SU-DHL-6 (cell line): Measurements from ENCODE around the gene LDLRAD2.

Experiments
- H2AFZ ChIP-seq: fragments of 200-600 bp; sonication (generic); 2 replicates; pipeline ENCODE4 v1.6.1; 2014; ENCODE audit warnings: low read depth, mild to moderate bottlenecking, moderate library complexity, mixed read lengths, antibody characterized with exemption, low read length; ENCODE audit not compliant: severe bottlenecking
- H3F3A ChIP-seq: fragments of 200-600 bp; shearing (Covaris generic); 2 replicates; pipeline ENCODE4 v1.6.0; 2016; ENCODE audit warnings: antibody characterized with exemption, mild to moderate bottlenecking; ENCODE audit not compliant: insufficient read depth
- H3K27ac ChIP-seq: fragments of 200-600 bp; sonication (generic); 2 replicates; pipeline ENCODE4 v1.5.1; 2016; ENCODE audit warnings: low read depth, mild to moderate bottlenecking, low read length, moderate library complexity, mixed read lengths
- H3K27me3 ChIP-seq: fragments of 200-600 bp; sonication (generic), shearing (Covaris generic); 2 replicates; pipeline ENCODE4 v1.6.0; 2014; ENCODE audit warnings: mild to moderate bottlenecking, low read length
- H3K36me3 ChIP-seq: fragments of 200-600 bp; sonication (generic); 2 replicates; pipeline ENCODE4 v1.6.1; 2014; ENCODE audit warnings: mild to moderate bottlenecking, low read length, mixed read lengths
- H3K4me2 ChIP-seq: fragments of 300-600, 200-600 bp; shearing (Covaris generic), sonication (generic); 2 replicates; pipeline ENCODE4 v1.6.0; 2014; ENCODE audit warnings: low read length, low read depth, mild to moderate bottlenecking; ENCODE audit not compliant: poor library complexity, severe bottlenecking
- H3K4me3 ChIP-seq: fragments of 200-600 bp; sonication (generic); 2 replicates; pipeline ENCODE4 v1.5.1; 2014; ENCODE audit warnings: antibody characterized with exemption, low read length, mild to moderate bottlenecking, mixed read lengths; ENCODE audit not compliant: insufficient read depth, poor library complexity, severe bottlenecking
- H3K79me2 ChIP-seq: fragments of 200-600 bp; sonication (generic); 2 replicates; pipeline ENCODE4 v1.6.1; 2014; ENCODE audit warnings: mild to moderate bottlenecking, low read length, moderate library complexity; ENCODE audit not compliant: insufficient read depth
- H3K9ac ChIP-seq: fragments of 200-600 bp; sonication (generic); 2 replicates; pipeline ENCODE4 v1.7.0; 2014; ENCODE audit warnings: mild to moderate bottlenecking, low read length
- H3K9me2 ChIP-seq: fragments of 200-600 bp; sonication (generic); replicated peaks from 2 replicates; pipeline ENCODE4 v1.6.1; 2014; ENCODE audit warnings: low read length; ENCODE audit not compliant: insufficient read depth
- H3K9me3 ChIP-seq: fragments of 200-600 bp; sonication (generic); 2 replicates; pipeline ENCODE4 v1.6.1; 2014; ENCODE audit warnings: low read length, mixed read lengths; ENCODE audit not compliant: insufficient read depth
- H4K20me1 ChIP-seq: fragments of 200-600 bp; sonication (generic); 2 replicates; pipeline ENCODE4 v1.6.1; 2014; ENCODE audit warnings: low read depth, mild to moderate bottlenecking, antibody characterized with exemption, low read length, moderate library complexity, mixed read lengths
- CTCF ChIP-seq: fragments of 200-600 bp; sonication (generic); IDR thresholded peaks from one replicate; pipeline ENCODE4 v1.5.1; 2017; ENCODE audit warnings: antibody characterized with exemption, mild to moderate bottlenecking, low read length, moderate library complexity; ENCODE audit not compliant: insufficient read depth, poor library complexity, severe bottlenecking
- EZH2phosphoT487 ChIP-seq: fragments of 200-600 bp; sonication (generic), shearing (Covaris generic); conservative IDR thresholded peaks from 2 replicates; pipeline ENCODE4 v1.6.1; 2018; ENCODE audit warnings: mild to moderate bottlenecking, antibody characterized with exemption, low read length, moderate library complexity, mixed read lengths

LDLRAD2 gene

GRCh38 chr1:21794656-21795055 is 17.4 kb upstream of the LDLRAD2 start:
- no peaks in the 10 kb centered on the region for H4K20me1 ChIP-seq
- H3K9me2 ChIP-seq, result no peaks in the 10 kb centered on the region
- H3K27ac ChIP-seq, result no peak overlapping the region
- no peak overlapping the region for H3K4me2 ChIP-seq
- no peaks in the 10 kb centered on the region for H3K36me3 ChIP-seq
- no peak overlapping the region for H3K4me3 ChIP-seq
- H2AFZ ChIP-seq, result no peak overlapping the region
- no peaks in the 10 kb centered on the region for H3F3A ChIP-seq
- no peak for TF ChIP-seq EZH2phosphoT487
- TF ChIP-seq CTCF, result no peak
- H3K79me2 ChIP-seq, result no peaks in the 10 kb centered on the region
- H3K9me3 ChIP-seq, result peaks cover 9% of the 10 kb centered on the region
- H3K9ac ChIP-seq, result no peak overlapping the region
- H3K27me3 ChIP-seq, result no peaks in the 10 kb centered on the region; the same call in 1 of the 2 replicates

GRCh38 chr1:21795075-21795474 is 17.0 kb upstream of the LDLRAD2 start:
- Histone ChIP-seq H3K9me3 (peaks cover 9% of the 10 kb centered on the region), H3F3A (no peaks in the 10 kb centered on the region), H3K4me2 (no peak overlapping the region), H3K4me3 (no peak overlapping the region), H3K36me3 (no peaks in the 10 kb centered on the region), H3K79me2 (no peaks in the 10 kb centered on the region), H3K9ac (no peak overlapping the region), H3K27ac (no peak overlapping the region), H3K9me2 (no peaks in the 10 kb centered on the region), H2AFZ (no peak overlapping the region), H4K20me1 (no peaks in the 10 kb centered on the region), H3K27me3 (no peaks in the 10 kb centered on the region; the same call in 1 of the 2 replicates)
- TF ChIP-seq CTCF (no peak), EZH2phosphoT487 (no peak)

GRCh38 chr1:21799730-21800129 is 12.3 kb upstream of the LDLRAD2 start:
- H3K27ac ChIP-seq, result no peak overlapping the region
- H3F3A ChIP-seq, result no peaks in the 10 kb centered on the region
- H3K9me2 ChIP-seq, result no peaks in the 10 kb centered on the region
- H3K36me3 ChIP-seq, result no peaks in the 10 kb centered on the region
- no peak overlapping the region for H3K4me3 ChIP-seq
- peaks cover 6% of the 10 kb centered on the region for H3K9me3 ChIP-seq
- no peak overlapping the region for H3K9ac ChIP-seq
- no peak overlapping the region for H2AFZ ChIP-seq
- no peaks in the 10 kb centered on the region for H3K79me2 ChIP-seq
- no peak for TF ChIP-seq CTCF
- TF ChIP-seq EZH2phosphoT487, result no peak
- H3K4me2 ChIP-seq, result no peak overlapping the region
- no peaks in the 10 kb centered on the region; the same call in 1 of the 2 replicates for H3K27me3 ChIP-seq
- no peaks in the 10 kb centered on the region for H4K20me1 ChIP-seq

GRCh38 chr1:21801100-21801499 is 11.0 kb upstream of the LDLRAD2 start:
- TF ChIP-seq CTCF, result no peak
- no peak for TF ChIP-seq EZH2phosphoT487
- Histone ChIP-seq H3K79me2 (no peaks in the 10 kb centered on the region), H3K4me2 (no peak overlapping the region), H3K9me3 (no peaks in the 10 kb centered on the region), H4K20me1 (no peaks in the 10 kb centered on the region), H3K36me3 (no peaks in the 10 kb centered on the region), H3K4me3 (no peak overlapping the region), H3K9ac (no peak overlapping the region), H3K27me3 (no peaks in the 10 kb centered on the region), H3K9me2 (no peaks in the 10 kb centered on the region), H3F3A (no peaks in the 10 kb centered on the region), H3K27ac (no peak overlapping the region), H2AFZ (no peak overlapping the region)
